ENCODE data around the gene KIR2DL3. TPM values are rescaled to one million over a fixed set of nuclear protein-coding genes. Genes with fewer than 3 reads are reported as not detected.

The KIR2DL3 gene
- total and polyA plus RNA-seq, 2 experiments from 2014 or later = not detected

DNA sequence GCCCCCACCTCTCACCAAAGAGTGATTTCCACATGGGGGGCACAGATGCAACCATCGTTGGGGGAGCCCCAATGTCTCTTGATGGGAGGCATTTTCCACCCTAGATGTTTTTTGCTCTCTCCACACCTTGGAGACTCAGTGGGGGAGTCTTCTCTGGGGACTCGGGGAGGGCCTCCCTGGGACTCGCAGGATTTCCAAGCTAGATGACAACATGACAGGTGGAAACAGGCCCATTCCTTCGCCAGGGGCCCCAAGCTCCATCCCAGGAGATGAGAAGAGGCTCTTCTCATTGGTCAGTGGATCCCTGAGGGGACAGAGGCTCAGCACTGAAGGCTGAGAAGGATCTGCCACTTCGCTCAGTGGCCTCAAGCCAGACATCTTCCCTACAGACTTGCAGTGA, 52.4 kb downstream of the KIR2DL3 start (continued):
- TF ChIP-seq ZNF462 (CRISPR knock-in tag; IDR thresholded peaks at IDR 0.05) (no peak), STAT1 (IDR thresholded peaks at IDR 0.05; ENCODE audit: unreplicated experiment) (no peak), CREB1 (CRISPR knock-in tag; IDR thresholded peaks at IDR 0.05; ENCODE audit: low read depth) (no peak), POLR2AphosphoS5 (IDR thresholded peaks at IDR 0.05; ENCODE audit: low read depth) (no peak), ZNF114 (CRISPR knock-in tag; IDR thresholded peaks at IDR 0.05) (no peak), EZH2phosphoT487 (IDR thresholded peaks at IDR 0.05; ENCODE audit: unreplicated experiment) (no peak), NANOG (IDR thresholded peaks at IDR 0.05; ENCODE audit: borderline replicate concordance) (no peak), ZNF331 (CRISPR knock-in tag; IDR thresholded peaks at IDR 0.05; ENCODE audit: low read depth) (no peak)
- TF ChIP-seq, protein P1, sequence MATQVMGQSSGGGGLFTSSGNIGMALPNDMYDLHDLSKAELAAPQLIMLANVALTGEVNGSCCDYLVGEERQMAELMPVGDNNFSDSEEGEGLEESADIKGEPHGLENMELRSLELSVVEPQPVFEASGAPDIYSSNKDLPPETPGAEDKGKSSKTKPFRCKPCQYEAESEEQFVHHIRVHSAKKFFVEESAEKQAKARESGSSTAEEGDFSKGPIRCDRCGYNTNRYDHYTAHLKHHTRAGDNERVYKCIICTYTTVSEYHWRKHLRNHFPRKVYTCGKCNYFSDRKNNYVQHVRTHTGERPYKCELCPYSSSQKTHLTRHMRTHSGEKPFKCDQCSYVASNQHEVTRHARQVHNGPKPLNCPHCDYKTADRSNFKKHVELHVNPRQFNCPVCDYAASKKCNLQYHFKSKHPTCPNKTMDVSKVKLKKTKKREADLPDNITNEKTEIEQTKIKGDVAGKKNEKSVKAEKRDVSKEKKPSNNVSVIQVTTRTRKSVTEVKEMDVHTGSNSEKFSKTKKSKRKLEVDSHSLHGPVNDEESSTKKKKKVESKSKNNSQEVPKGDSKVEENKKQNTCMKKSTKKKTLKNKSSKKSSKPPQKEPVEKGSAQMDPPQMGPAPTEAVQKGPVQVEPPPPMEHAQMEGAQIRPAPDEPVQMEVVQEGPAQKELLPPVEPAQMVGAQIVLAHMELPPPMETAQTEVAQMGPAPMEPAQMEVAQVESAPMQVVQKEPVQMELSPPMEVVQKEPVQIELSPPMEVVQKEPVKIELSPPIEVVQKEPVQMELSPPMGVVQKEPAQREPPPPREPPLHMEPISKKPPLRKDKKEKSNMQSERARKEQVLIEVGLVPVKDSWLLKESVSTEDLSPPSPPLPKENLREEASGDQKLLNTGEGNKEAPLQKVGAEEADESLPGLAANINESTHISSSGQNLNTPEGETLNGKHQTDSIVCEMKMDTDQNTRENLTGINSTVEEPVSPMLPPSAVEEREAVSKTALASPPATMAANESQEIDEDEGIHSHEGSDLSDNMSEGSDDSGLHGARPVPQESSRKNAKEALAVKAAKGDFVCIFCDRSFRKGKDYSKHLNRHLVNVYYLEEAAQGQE (IDR thresholded peaks at IDR 0.05; ENCODE audit: unreplicated experiment) = no peak

Data from GM23338 (cell line).